Fibroblast of lung (primary cell): ENCODE results near the gene IL27RA. TPM values are rescaled to one million over a fixed set of nuclear protein-coding genes. Genes with fewer than 3 reads are reported as not detected.

Experiments used
- DNase-seq, 2 donors: peaks; one replicate each; pipeline versions ENCODE4 v3.0.0 to v3.0.0-alpha.2; 2010; ENCODE audit warnings: low read depth in 2 of 2
- H2AFZ ChIP-seq: 2 replicates; pipeline ENCODE4 v1.5.1; 2012; ENCODE audit warnings: low read length, control low read depth, inconsistent platforms
- H3K27ac ChIP-seq: 2 replicates; pipeline ENCODE4 v1.5.1; 2011; ENCODE audit warnings: low read length, control low read depth; ENCODE audit not compliant: insufficient read depth
- H3K27me3 ChIP-seq: 2 replicates; pipeline ENCODE4 v1.5.1; 2011; ENCODE audit warnings: mild to moderate bottlenecking, low read length; ENCODE audit not compliant: control insufficient read depth, insufficient read depth
- H3K36me3 ChIP-seq: 2 replicates; pipeline ENCODE4 v1.5.1; 2011; ENCODE audit warnings: low read length; ENCODE audit not compliant: control insufficient read depth, insufficient read depth
- H3K4me1 ChIP-seq: 2 replicates; pipeline ENCODE4 v1.5.1; 2011; ENCODE audit warnings: low read length; ENCODE audit not compliant: control insufficient read depth, insufficient read depth; ENCODE audit errors: extremely low read depth
- H3K4me2 ChIP-seq: 2 replicates; pipeline ENCODE4 v1.5.1; 2011; ENCODE audit warnings: low read length, control low read depth; ENCODE audit not compliant: insufficient read depth; ENCODE audit errors: extremely low read depth
- H3K4me3 ChIP-seq, 4 experiments: fragments of 200-600 bp in 1 of 4; sonication (generic) in 1 of 4; replicated peaks in 1 of 4; 2 replicates each; pipeline ENCODE4 v1.5.1; 2011 to 2016; ENCODE audit warnings: low read length in 4 of 4, low read depth in 3 of 4, mild to moderate bottlenecking in 3 of 4, control low read depth in 2 of 4, inconsistent platforms in 1 of 4, mixed read lengths in 1 of 4; ENCODE audit not compliant: insufficient read depth in 1 of 4; ENCODE audit errors: control extremely low read depth in 1 of 4
- H3K79me2 ChIP-seq: 2 replicates; pipeline ENCODE4 v1.5.1; 2012; ENCODE audit warnings: mild to moderate bottlenecking, low read length, inconsistent platforms; ENCODE audit not compliant: control insufficient read depth, insufficient read depth
- H3K9ac ChIP-seq: 2 replicates; pipeline ENCODE4 v1.5.1; 2011; ENCODE audit warnings: mild to moderate bottlenecking, low read length, control low read depth; ENCODE audit not compliant: insufficient read depth
- H3K9me3 ChIP-seq: 2 replicates; pipeline ENCODE4 v1.5.1; 2012; ENCODE audit warnings: low read depth, low read length; ENCODE audit not compliant: control insufficient read depth, insufficient read depth
- H4K20me1 ChIP-seq: 2 replicates; pipeline ENCODE4 v1.5.1; 2011; ENCODE audit warnings: low read length; ENCODE audit not compliant: control insufficient read depth, insufficient read depth; ENCODE audit errors: extremely low read depth
- EZH2 ChIP-seq: IDR thresholded peaks from 2 replicates; pipeline ENCODE4 v1.5.1; 2012; ENCODE audit warnings: low read length, control low read depth, mild to moderate bottlenecking; ENCODE audit errors: missing control alignments
- polyA plus RNA-seq, 2 donors: library from polyadenylated mRNA; depleted of rRNA in 1 of 2; stranded (reverse) in 1 of 2; unstranded in 1 of 2; fragments of >200 nt; gene quantifications; 2 replicates each; pipeline ENCODE4 v1.2.1, GENCODE V29; 2011 to 2012; ENCODE audit warnings: missing spikeins in 1 of 2
- total RNA-seq: library from RNA; depleted of rRNA; stranded (reverse); fragments of >200 nt; gene quantifications from 2 replicates; pipeline ENCODE4 v1.2.1, GENCODE V29; 2014
- TF ChIP-seq, protein P1 (sequence below), 2 donors: IDR thresholded peaks in 1 of 2; conservative IDR thresholded peaks in 1 of 2; 1 replicate in 1 of 2; 2 replicates in 1 of 2; pipeline ENCODE4 v1.5.1; 2011 to 2012; ENCODE audit warnings: low read length in 2 of 2, control low read depth in 1 of 2, inconsistent platforms in 1 of 2, low read depth in 1 of 2, mild to moderate bottlenecking in 1 of 2

The IL27RA gene
- total and polyA plus RNA-seq, 2 donors (not counting 1 experiment from before 2014, with no cell fraction given): 0.84 to 2.1 TPM

GRCh38 chr19:14081797-14082674 is 50.5 kb downstream of the IL27RA start:
- H2AFZ ChIP-seq: peak overlapping the region; percentile 85
- H3K9ac ChIP-seq: peak overlapping the region; percentile 84
- H3K4me1 ChIP-seq: no peaks in the 10 kb centered on the region
- peak overlapping the region; percentile 77 for H3K27ac ChIP-seq
- no peaks in the 10 kb centered on the region for H3K79me2 ChIP-seq
- H3K9me3 ChIP-seq: no peaks in the 10 kb centered on the region
- H3K4me3 ChIP-seq: peak overlapping the region; percentile 65 to 86 (median 76)
- peak overlapping the region; percentile 96 for H3K4me2 ChIP-seq
- H4K20me1 ChIP-seq: no peaks in the 10 kb centered on the region
- no peak for TF ChIP-seq EZH2
- TF ChIP-seq, protein P1, sequence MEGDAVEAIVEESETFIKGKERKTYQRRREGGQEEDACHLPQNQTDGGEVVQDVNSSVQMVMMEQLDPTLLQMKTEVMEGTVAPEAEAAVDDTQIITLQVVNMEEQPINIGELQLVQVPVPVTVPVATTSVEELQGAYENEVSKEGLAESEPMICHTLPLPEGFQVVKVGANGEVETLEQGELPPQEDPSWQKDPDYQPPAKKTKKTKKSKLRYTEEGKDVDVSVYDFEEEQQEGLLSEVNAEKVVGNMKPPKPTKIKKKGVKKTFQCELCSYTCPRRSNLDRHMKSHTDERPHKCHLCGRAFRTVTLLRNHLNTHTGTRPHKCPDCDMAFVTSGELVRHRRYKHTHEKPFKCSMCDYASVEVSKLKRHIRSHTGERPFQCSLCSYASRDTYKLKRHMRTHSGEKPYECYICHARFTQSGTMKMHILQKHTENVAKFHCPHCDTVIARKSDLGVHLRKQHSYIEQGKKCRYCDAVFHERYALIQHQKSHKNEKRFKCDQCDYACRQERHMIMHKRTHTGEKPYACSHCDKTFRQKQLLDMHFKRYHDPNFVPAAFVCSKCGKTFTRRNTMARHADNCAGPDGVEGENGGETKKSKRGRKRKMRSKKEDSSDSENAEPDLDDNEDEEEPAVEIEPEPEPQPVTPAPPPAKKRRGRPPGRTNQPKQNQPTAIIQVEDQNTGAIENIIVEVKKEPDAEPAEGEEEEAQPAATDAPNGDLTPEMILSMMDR (conservative IDR thresholded peaks at IDR 0.05 in 1 of 2, IDR thresholded peaks at IDR 0.05 in 1 of 2; ENCODE audit: low read depth in 1 of 2, low read length in 2 of 2): no peak
- peak in 1 of 2 donors; percentile 48 for DNase-seq
- H3K36me3 ChIP-seq: no peaks in the 10 kb centered on the region
- H3K27me3 ChIP-seq: no peaks in the 10 kb centered on the region

GRCh38 chr19:14082675-14082960 is 51.1 kb downstream of the IL27RA start:
- TF ChIP-seq, protein P1 (conservative IDR thresholded peaks at IDR 0.05 in 1 of 2, IDR thresholded peaks at IDR 0.05 in 1 of 2; ENCODE audit: low read depth in 1 of 2, low read length in 2 of 2): no peak
- TF ChIP-seq EZH2: no peak
- no peaks in the 10 kb centered on the region for H3K36me3 ChIP-seq
- no peak overlapping the region for H2AFZ ChIP-seq
- no peak overlapping the region for H3K4me2 ChIP-seq
- peak overlapping the region in 2 of 4 experiments; percentile 65 to 86 for H3K4me3 ChIP-seq
- H3K4me1 ChIP-seq: no peaks in the 10 kb centered on the region
- no peaks in the 10 kb centered on the region for H3K79me2 ChIP-seq
- H3K27ac ChIP-seq: no peak overlapping the region
- H3K9ac ChIP-seq: no peak overlapping the region
- no peaks in the 10 kb centered on the region for H3K9me3 ChIP-seq
- H3K27me3 ChIP-seq: no peaks in the 10 kb centered on the region
- no peak for DNase-seq
- H4K20me1 ChIP-seq: no peaks in the 10 kb centered on the region

DNA sequence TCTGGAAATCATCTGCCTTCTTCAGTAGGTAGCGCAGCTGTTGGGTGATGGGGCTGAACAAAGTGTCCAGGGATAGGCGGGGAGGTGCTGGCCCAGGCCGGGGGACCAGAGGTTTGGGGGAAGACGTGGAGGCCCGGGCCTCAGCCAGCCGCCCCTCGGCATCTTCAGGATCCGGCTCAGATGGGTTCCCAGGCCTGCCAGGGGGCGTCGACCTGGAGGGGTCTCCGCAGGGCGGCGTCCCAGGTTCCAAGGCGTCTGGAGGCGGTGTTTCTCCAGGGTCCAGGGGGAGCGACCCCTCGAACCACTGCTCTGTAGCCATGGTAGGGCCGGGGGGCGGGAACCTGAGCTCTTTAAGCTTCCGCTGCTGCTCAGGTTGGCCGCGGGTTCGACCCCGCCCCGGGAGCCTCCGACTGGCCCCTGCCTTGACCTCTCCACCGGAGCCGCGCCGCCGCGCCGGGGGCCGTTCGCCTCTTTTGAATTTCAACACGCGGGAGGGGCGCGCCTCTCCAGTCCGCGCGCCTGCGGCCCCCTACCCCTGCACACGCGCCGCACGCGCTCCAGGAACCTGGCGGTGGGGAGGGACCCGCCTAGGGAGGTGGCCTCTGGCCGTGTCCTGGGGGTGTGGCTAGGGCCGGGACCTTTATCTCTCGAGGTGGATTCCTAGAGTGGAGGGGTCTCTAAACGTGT is 53.9 kb downstream of the IL27RA start, which contains the start of gene C19orf67:
TSS of gene C19orf67 (minus strand) at position 475 of the 687 bp plus-strand sequence. CDS start at position 319, 156 bp downstream.
- no peak within 1 kb of the TSS for H3K4me2 ChIP-seq
- no peak within 1 kb of the TSS for H3K27ac ChIP-seq

More for the DNA sequence above, 53.9 kb downstream of the IL27RA start, which contains the start of gene C19orf67:
- Histone ChIP-seq H2AFZ (no peak within 1 kb of the TSS), H4K20me1 (no peaks in the 10 kb centered on the region), H3K27me3 (no peaks in the 10 kb centered on the region), H3K4me3 (no peak within 1 kb of the TSS), H3K79me2 (no peaks in the 10 kb centered on the region), H3K9me3 (no peaks in the 10 kb centered on the region), H3K36me3 (peaks cover 9% of the 10 kb centered on the region), H3K9ac (no peak within 1 kb of the TSS), H3K4me1 (no peaks in the 10 kb centered on the region)
- DNase-seq: no peak
- no peak for TF ChIP-seq EZH2
- TF ChIP-seq, protein P1 (conservative IDR thresholded peaks at IDR 0.05 in 1 of 2, IDR thresholded peaks at IDR 0.05 in 1 of 2; ENCODE audit: low read depth in 1 of 2, low read length in 2 of 2): no peak
